GM18868 (cell line): Measurements from ENCODE around the gene LIMCH1.
A peak's percentile ranks its signal among the peaks of the same experiment; 100 is the strongest.
"Not testable (repeated sequence)": the region's sequence is repeated elsewhere in the genome, so short reads cannot be mapped to it uniquely, and the experiment has no call there.

Source experiments
- ATAC-seq: cut with Tn5 transposase; IDR thresholded peaks from one replicate; pipeline ENCODE4 v1.9.1; 2021; ENCODE audit warnings: mild to moderate bottlenecking, moderate library complexity; ENCODE audit not compliant: unreplicated experiment

Gene LIMCH1

GRCh38 chr4:41638866-41639265, 100.9 kb downstream of the LIMCH1 start:
- ATAC-seq, result no peak

- no peak for ATAC-seq
Measured at GRCh38 chr4:41639291-41639690, 101.3 kb downstream of the LIMCH1 start.

GRCh38 chr4:41640906-41641305, 102.9 kb downstream of the LIMCH1 start:
- no peak for ATAC-seq

GRCh38 chr4:41642746-41643145, 104.8 kb downstream of the LIMCH1 start:
- ATAC-seq, result not testable (repeated sequence)

GRCh38 chr4:41643331-41643730, 105.4 kb downstream of the LIMCH1 start:
- ATAC-seq, result no peak

GRCh38 chr4:41644288-41644914, 106.4 kb downstream of the LIMCH1 start:
- ATAC-seq, result no peak

GRCh38 chr4:41644915-41645295, 106.9 kb downstream of the LIMCH1 start:
- ATAC-seq, result no peak

- no peak for ATAC-seq
Measured at GRCh38 chr4:41645728-41646390, 107.9 kb downstream of the LIMCH1 start.

DNA sequence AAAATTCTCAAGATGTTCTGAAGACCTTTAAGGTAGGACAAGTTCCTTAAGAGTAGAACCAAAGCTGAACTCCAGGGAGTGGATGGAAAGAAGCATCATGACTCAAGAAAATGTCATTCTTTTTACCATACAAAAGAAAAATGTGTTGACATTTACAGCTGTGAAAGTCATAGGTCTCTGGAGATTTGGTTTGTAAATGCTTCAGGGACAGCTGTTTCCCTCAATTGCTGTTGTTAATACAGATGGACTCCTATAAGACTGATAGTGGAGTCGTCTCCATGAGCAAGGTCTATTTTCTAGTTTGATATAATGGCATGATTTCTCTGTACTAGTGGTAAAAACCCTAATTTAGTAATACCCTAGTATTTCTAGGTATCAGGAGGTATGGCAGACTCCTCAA, 108.9 kb downstream of the LIMCH1 start:
- ATAC-seq, result no peak

DNA sequence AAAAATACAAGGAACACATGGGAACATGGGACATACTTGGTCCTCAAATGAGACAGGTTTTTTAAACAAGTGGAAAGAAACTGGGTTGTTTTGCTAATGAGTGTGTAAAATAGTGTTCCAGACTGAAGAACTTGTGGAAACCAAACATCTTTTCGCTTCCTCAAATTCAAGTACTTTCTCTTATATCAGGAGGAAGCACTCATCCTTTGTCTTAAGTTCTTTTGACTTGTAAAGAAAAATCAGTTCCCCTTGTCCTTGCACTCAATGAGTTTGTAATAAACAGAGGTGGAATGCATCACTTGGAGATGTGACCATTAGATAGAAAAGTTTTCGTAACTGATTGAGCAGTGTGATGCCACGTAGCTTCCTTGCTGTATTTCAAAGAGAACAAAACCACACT, 109.4 kb downstream of the LIMCH1 start:
- peak; percentile 66 for ATAC-seq

- ATAC-seq, result not testable (repeated sequence)
Measured at GRCh38 chr4:41651150-41651549, 113.2 kb downstream of the LIMCH1 start.

GRCh38 chr4:41652971-41653370, 115.0 kb downstream of the LIMCH1 start:
- ATAC-seq, result no peak

DNA sequence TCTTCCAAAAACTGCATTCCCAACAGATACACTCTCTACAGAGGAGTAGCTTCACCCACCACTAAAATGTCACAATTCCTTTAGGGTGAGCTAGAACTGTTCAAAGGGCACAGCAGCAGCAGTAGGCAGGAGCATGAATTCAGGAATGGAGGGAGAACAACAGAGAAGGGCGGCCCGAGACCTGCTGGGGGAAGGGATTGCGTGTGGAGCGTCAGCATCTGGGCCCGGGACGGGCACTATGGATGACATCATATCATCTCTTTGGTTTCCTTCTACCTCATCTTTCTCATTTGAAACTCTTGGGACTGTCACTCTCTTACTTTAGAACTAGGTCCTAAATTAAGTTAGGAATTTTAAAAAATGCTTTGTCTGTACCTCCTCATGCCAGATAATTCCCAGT, 115.6 kb downstream of the LIMCH1 start:
- ATAC-seq, result no peak

DNA sequence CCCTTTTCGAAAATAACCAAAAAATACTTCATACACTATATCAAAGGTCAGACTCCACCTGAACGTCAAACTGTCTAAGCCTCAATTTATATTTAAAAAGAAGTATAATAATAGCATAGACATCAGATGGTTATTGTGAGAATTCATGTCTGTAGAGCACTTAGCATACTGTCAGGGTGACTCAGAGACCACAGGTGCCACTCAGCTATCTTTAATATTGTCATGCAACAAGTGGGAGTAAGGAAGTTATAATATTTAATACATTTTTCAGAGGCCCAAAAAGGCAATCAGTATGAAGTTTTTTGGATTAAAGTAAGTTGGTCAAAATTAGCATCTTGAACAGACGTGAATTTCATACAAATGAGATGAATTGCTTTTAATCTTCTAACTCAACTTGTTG, 117.2 kb downstream of the LIMCH1 start:
- ATAC-seq, result no peak

DNA sequence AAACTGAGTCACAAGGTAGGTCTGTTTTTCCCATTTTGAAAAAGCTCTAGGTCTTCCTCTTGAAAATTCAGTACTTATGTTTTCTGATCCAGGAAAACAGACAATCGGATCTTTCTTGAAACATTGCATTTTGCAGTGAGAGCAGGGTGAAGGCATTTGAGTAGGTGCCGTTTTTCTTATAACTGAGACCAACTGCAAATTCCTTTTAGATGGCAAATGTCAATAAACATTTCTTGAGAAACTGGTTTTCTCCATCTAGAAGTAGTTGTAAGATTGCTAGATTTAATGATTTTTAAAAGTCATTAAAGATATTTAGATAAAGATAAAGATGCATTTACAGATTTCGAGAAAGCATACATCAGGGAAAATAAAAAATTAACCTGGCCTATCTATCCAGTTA, 118.1 kb downstream of the LIMCH1 start:
- no peak for ATAC-seq

- ATAC-seq, result no peak
Measured at GRCh38 chr4:41656572-41657520, 118.9 kb downstream of the LIMCH1 start.

DNA sequence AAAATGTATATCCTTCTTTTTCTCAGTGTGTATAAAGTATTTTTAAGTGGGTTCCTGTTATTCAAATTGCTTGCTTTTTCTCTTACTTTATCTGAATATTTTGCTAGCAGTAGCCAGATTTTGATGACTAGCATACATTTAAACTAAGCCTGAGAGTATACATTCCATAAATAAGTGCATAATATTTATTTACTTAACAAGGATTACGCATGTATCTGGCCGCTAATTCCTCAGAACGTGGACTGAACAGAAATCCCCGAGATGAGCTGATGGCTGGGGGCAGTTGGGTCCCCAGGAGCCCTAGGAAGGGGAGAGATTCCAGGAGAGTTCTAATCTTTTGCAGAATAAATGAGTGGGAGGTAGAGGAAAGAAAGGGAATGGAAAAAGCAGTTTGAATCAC, 119.6 kb downstream of the LIMCH1 start:
- no peak for ATAC-seq

GRCh38 chr4:41658163-41658562, 120.2 kb downstream of the LIMCH1 start:
- ATAC-seq, result no peak

DNA sequence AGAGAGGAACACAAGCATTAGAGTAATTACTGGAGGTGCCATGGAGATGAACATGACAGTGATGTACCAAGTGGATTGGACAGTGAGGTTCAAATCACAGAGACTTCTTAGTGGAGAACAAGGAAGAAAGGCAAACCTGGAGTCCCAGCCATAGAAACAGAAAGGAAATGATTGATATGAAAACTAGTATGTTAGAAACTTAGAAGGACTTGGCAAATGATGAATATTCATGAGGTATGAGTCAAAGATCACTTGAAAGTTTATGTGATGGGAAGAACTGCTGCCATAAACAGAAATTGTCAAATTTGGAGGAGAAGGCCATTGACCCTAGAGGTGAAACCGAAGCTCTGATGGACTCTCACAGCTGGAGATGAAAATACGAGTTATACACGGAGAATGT, 122.4 kb downstream of the LIMCH1 start:
- no peak for ATAC-seq

GRCh38 chr4:41661442-41662076, 123.6 kb downstream of the LIMCH1 start:
- ATAC-seq, result peak; percentile 76

- no peak for ATAC-seq
Measured at GRCh38 chr4:41665636-41666207, 127.8 kb downstream of the LIMCH1 start.
